ENCODE measurements around the gene NDUFA11. TPM values are rescaled to one million over a fixed set of nuclear protein-coding genes. Genes with fewer than 3 reads are reported as not detected.

NDUFA11 gene
- total and polyA plus RNA-seq, 2 of the 13 experiments (the other 11 are each of a cell fraction or from before 2014, with no cell fraction given): 286 to 378 TPM

DNA sequence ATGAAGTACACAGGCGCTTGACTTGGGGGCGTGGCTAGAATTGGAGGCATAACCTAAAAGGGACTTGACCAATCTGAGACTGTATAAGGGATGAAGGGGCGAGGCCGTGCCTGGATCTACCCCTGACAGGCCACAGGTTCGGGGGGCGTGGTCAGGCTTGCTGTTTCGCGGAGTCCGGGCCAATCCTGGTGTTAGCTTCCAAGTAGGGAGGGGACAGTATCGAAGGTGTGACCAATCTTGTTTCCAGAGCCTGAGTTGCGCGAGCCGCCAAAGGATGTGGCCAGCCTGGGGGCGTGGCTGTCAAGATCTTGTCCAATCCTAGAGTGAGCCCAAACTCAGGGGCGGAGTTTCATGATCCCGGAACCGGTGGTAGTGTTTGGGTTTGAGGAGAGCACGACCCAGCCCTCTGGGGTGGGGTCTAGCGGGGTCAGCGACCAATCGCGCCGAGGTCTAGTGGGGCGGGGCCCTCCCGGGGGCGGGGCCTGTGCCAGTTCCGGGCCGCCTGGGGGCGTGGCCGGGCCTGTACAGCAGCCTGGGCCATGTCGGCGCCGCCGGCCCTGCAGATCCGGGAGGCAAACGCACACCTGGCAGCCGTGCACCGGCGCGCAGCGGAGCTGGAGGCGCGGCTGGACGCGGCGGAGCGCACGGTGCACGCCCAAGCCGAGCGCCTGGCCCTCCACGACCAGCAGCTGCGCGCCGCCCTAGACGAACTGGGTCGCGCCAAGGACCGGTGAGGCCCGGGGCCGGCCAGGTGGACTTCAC is 943 bp upstream of the NDUFA11 start, which contains the start of gene VMAC (continued):
- TF ChIP-seq TFAP4 (IDR thresholded peaks at IDR 0.05; ENCODE audit: borderline replicate concordance, low read depth) (peak; percentile 45; the same call in 1 of the 2 replicates), POLR2A (IDR thresholded peaks at IDR 0.05; ENCODE audit: insufficient read depth in 1 of 2, low read depth in 2 of 2, low read length in 2 of 2) (peak; percentile 62 to 80; a peak in 3 of 4 replicates), ZSCAN21 (CRISPR knock-in tag; IDR thresholded peaks at IDR 0.05; ENCODE audit: borderline replicate concordance) (peak; percentile 39; the same call in 1 of the 2 replicates), MED8 (CRISPR knock-in tag; IDR thresholded peaks at IDR 0.05; ENCODE audit: insufficient replicate concordance) (no peak), ZBTB1 (CRISPR knock-in tag; IDR thresholded peaks at IDR 0.05; ENCODE audit: borderline replicate concordance) (no peak), ZNF766 (CRISPR knock-in tag; IDR thresholded peaks at IDR 0.05; ENCODE audit: borderline replicate concordance) (no peak), ZNF280B (CRISPR knock-in tag; IDR thresholded peaks at IDR 0.05; ENCODE audit: borderline replicate concordance) (no peak), ZIK1 (CRISPR knock-in tag; IDR thresholded peaks at IDR 0.05; ENCODE audit: borderline replicate concordance, low read depth) (no peak), NONO (IDR thresholded peaks at IDR 0.05) (no peak), NONO (CRISPR knock-in tag; conservative IDR thresholded peaks at IDR 0.05) (0 out of 2 replicates have a peak, but pooled peaks have one; percentile 48)
- TF ChIP-seq, protein P1, sequence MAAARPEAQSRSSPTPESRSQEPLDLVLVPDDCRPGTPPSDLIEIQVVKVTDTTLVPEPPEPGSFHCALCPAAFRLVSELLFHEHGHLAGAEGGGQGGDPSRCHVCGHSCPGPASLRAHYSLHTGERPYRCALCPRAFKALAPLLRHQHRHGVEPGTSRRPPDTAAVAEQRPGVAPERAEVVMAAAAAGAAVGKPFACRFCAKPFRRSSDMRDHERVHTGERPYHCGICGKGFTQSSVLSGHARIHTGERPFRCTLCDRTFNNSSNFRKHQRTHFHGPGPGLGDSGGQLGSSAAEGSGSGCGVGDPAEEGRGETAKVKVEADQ (CRISPR knock-in tag; IDR thresholded peaks at IDR 0.05; ENCODE audit: borderline replicate concordance): no peak
- TF ChIP-seq, protein P2, sequence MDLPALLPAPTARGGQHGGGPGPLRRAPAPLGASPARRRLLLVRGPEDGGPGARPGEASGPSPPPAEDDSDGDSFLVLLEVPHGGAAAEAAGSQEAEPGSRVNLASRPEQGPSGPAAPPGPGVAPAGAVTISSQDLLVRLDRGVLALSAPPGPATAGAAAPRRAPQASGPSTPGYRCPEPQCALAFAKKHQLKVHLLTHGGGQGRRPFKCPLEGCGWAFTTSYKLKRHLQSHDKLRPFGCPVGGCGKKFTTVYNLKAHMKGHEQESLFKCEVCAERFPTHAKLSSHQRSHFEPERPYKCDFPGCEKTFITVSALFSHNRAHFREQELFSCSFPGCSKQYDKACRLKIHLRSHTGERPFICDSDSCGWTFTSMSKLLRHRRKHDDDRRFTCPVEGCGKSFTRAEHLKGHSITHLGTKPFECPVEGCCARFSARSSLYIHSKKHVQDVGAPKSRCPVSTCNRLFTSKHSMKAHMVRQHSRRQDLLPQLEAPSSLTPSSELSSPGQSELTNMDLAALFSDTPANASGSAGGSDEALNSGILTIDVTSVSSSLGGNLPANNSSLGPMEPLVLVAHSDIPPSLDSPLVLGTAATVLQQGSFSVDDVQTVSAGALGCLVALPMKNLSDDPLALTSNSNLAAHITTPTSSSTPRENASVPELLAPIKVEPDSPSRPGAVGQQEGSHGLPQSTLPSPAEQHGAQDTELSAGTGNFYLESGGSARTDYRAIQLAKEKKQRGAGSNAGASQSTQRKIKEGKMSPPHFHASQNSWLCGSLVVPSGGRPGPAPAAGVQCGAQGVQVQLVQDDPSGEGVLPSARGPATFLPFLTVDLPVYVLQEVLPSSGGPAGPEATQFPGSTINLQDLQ (CRISPR knock-in tag; IDR thresholded peaks at IDR 0.05): no peak
- TF ChIP-seq, protein P3, sequence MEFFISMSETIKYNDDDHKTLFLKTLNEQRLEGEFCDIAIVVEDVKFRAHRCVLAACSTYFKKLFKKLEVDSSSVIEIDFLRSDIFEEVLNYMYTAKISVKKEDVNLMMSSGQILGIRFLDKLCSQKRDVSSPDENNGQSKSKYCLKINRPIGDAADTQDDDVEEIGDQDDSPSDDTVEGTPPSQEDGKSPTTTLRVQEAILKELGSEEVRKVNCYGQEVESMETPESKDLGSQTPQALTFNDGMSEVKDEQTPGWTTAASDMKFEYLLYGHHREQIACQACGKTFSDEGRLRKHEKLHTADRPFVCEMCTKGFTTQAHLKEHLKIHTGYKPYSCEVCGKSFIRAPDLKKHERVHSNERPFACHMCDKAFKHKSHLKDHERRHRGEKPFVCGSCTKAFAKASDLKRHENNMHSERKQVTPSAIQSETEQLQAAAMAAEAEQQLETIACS (CRISPR knock-in tag; IDR thresholded peaks at IDR 0.05): no peak
- TF ChIP-seq, protein P4, sequence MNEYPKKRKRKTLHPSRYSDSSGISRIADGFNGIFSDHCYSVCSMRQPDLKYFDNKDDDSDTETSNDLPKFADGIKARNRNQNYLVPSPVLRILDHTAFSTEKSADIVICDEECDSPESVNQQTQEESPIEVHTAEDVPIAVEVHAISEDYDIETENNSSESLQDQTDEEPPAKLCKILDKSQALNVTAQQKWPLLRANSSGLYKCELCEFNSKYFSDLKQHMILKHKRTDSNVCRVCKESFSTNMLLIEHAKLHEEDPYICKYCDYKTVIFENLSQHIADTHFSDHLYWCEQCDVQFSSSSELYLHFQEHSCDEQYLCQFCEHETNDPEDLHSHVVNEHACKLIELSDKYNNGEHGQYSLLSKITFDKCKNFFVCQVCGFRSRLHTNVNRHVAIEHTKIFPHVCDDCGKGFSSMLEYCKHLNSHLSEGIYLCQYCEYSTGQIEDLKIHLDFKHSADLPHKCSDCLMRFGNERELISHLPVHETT (CRISPR knock-in tag; conservative IDR thresholded peaks at IDR 0.05): no peak
- TF ChIP-seq, protein P5, sequence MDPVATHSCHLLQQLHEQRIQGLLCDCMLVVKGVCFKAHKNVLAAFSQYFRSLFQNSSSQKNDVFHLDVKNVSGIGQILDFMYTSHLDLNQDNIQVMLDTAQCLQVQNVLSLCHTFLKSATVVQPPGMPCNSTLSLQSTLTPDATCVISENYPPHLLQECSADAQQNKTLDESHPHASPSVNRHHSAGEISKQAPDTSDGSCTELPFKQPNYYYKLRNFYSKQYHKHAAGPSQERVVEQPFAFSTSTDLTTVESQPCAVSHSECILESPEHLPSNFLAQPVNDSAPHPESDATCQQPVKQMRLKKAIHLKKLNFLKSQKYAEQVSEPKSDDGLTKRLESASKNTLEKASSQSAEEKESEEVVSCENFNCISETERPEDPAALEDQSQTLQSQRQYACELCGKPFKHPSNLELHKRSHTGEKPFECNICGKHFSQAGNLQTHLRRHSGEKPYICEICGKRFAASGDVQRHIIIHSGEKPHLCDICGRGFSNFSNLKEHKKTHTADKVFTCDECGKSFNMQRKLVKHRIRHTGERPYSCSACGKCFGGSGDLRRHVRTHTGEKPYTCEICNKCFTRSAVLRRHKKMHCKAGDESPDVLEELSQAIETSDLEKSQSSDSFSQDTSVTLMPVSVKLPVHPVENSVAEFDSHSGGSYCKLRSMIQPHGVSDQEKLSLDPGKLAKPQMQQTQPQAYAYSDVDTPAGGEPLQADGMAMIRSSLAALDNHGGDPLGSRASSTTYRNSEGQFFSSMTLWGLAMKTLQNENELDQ (CRISPR knock-in tag; IDR thresholded peaks at IDR 0.05; ENCODE audit: borderline replicate concordance): no peak
